H1 (cell line): ENCODE results near the gene GMPR2. TPM values are rescaled to one million over a fixed set of nuclear protein-coding genes. Genes with fewer than 3 reads are reported as not detected.

Experiments used
- ASH2L ChIP-seq: fragments of 200-600, 300-600 bp; sonication (generic); IDR thresholded peaks from one replicate; pipeline ENCODE4 v1.7.1; 2017; ENCODE audit warnings: low read length
- ATF2 ChIP-seq: IDR thresholded peaks from 2 replicates; pipeline ENCODE4 v1.6.1; 2012; ENCODE audit warnings: low read length, inconsistent platforms
- HDAC6 ChIP-seq: IDR thresholded peaks from one replicate; pipeline ENCODE4 v1.7.1; 2012; ENCODE audit warnings: low read depth, mild to moderate bottlenecking, inconsistent platforms, low read length, moderate library complexity
- KDM1A ChIP-seq: fragments of 200-600, 300-600 bp; sonication (generic); IDR thresholded peaks from 2 replicates; pipeline ENCODE4 v1.7.1; 2016; ENCODE audit warnings: mild to moderate bottlenecking, low read length, borderline replicate concordance
- SIRT6 ChIP-seq: IDR thresholded peaks from one replicate; pipeline ENCODE4 v1.7.1; 2012; ENCODE audit warnings: low read length, inconsistent platforms
- USF2 ChIP-seq: IDR thresholded peaks from 2 replicates; pipeline ENCODE4 v1.6.1; 2011; ENCODE audit warnings: low read length, improper control_type of control experiment
- ZNF274 ChIP-seq: IDR thresholded peaks from 2 replicates; pipeline ENCODE4 v1.7.0; 2012; ENCODE audit warnings: low read length, borderline replicate concordance; ENCODE audit errors: extremely low read depth
- polyA plus RNA-seq, 7 experiments: library from polyadenylated mRNA; depleted of rRNA in 3 of 7; stranded (reverse) in 5 of 7; unstranded in 2 of 7; fragments of >200 nt in 5 of 7; fragments of 200-250 nt in 2 of 7; gene quantifications; 1 replicate in 5 of 7; 2 replicates in 1 of 7; 4 replicates in 1 of 7; pipeline versions ENCODE4 v1.2.1 to v1.2.3, GENCODE V29; 2011 to 2013; ENCODE audit warnings: missing spikeins in 2 of 7, mixed read lengths in 2 of 7
- total RNA-seq: library from RNA; stranded (reverse); fragmentation: NEBNext Ultra II Directional; extraction: Animal tissue kit (Norgen Biotek cat#: 25700); gene quantifications from 2 replicates; pipeline ENCODE4 v1.2.1, GENCODE V29; 2021

The GMPR2 gene
- total and polyA plus RNA-seq, 2 of the 8 experiments (the other 6 are each of a cell fraction or from before 2014, with no cell fraction given): 61.6 to 85.3 TPM

DNA sequence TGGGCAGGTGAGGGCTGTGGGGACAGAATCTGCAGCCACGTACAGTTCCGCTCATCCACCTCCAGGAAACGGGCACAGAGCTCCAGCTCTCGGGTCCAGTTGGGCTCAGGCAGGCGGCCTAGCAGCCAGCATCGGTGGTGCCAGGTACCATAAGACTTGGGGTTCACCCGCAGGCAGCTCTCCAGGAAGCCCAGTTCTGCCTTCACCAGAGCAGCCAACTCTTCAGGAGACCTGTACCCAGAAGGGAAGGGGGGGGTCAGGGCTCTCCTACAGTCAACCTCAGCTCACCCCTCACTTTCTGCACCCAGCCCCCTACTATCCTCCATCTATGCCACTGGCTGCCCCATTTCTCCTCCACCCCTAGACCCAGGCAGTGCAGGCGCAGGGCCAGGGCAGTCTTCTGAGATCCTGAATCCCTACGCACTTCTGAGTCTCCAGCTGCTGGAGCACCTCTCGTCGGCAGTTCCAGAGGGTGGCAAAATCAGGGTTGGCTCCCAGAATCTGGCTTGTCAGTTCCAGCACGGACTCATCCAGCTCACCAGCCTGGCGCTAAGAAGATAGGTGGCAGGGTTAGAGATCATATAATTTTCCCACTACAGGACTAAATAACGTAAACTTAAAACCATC is 37.3 kb downstream of the GMPR2 start (continued):
- TF ChIP-seq ZNF274 (no peak), ATF2 (no peak), KDM1A (no peak), SIRT6 (no peak), USF2 (no peak), HDAC6 (no peak), ASH2L (no peak)
